H1 (cell line): ENCODE measurements around the gene NSDHL.

ENCODE experiments used
- CTCF ChIP-seq, 3 experiments: IDR thresholded peaks; 1 replicate in 2 of 3; 2 replicates in 1 of 3; pipeline versions ENCODE4 v1.5.1 to v1.6.1; 2011; ENCODE audit warnings: low read length in 3 of 3, mild to moderate bottlenecking in 3 of 3, inconsistent platforms in 2 of 3, low read depth in 1 of 3, moderate library complexity in 1 of 3; ENCODE audit not compliant: insufficient read depth in 1 of 3; ENCODE audit errors: control extremely low read depth in 1 of 3
- EGR1 ChIP-seq: IDR thresholded peaks from 2 replicates; pipeline ENCODE4 v1.6.1; 2011; ENCODE audit warnings: low read depth, low read length, borderline replicate concordance
- EZH2 ChIP-seq: fragments of 200-600 bp; sonication (generic); IDR thresholded peaks from 2 replicates; pipeline ENCODE4 v1.7.1; 2012; ENCODE audit warnings: low read depth, mild to moderate bottlenecking, moderate library complexity, low read length, inconsistent platforms; ENCODE audit not compliant: severe bottlenecking
- FOSL1 ChIP-seq: IDR thresholded peaks from 2 replicates; pipeline ENCODE4 v1.6.1; 2011; ENCODE audit warnings: mild to moderate bottlenecking, low read depth, low read length, moderate library complexity; ENCODE audit not compliant: insufficient read depth
- HDAC2 ChIP-seq, 2 experiments: fragments of 300-600 bp in 1 of 2; sonication (generic) in 1 of 2; IDR thresholded peaks; 2 replicates each; pipeline ENCODE4 v1.6.1; 2011 to 2012; ENCODE audit warnings: low read depth in 2 of 2, low read length in 2 of 2, mild to moderate bottlenecking in 2 of 2, moderate library complexity in 2 of 2, borderline replicate concordance in 1 of 2, inconsistent platforms in 1 of 2
- NRF1 ChIP-seq: IDR thresholded peaks from 2 replicates; pipeline ENCODE4 v1.6.1; 2011; ENCODE audit warnings: mild to moderate bottlenecking, low read depth, low read length, improper control_type of control experiment
- POLR2A ChIP-seq, 2 experiments: IDR thresholded peaks; 1 replicate in 1 of 2; 2 replicates in 1 of 2; pipeline ENCODE4 v1.6.1; 2011; ENCODE audit warnings: low read depth in 2 of 2, low read length in 2 of 2, mild to moderate bottlenecking in 2 of 2; ENCODE audit errors: control extremely low read depth in 1 of 2

- no peak for TF ChIP-seq EGR1
- no peak for TF ChIP-seq CTCF (IDR thresholded peaks at IDR 0.05; ENCODE audit: control extremely low read depth in 1 of 3, insufficient read depth in 1 of 3, low read depth in 1 of 3, low read length in 3 of 3)
- TF ChIP-seq NRF1, result no peak
- TF ChIP-seq EZH2, result no peak
- TF ChIP-seq HDAC2 (IDR thresholded peaks at IDR 0.05; ENCODE audit: borderline replicate concordance in 1 of 2, low read depth in 2 of 2, low read length in 2 of 2), result no peak
- TF ChIP-seq FOSL1, result no peak
- no peak for TF ChIP-seq POLR2A (IDR thresholded peaks at IDR 0.05; ENCODE audit: control extremely low read depth in 1 of 2, low read depth in 2 of 2, low read length in 2 of 2)
These were observed 55.9 kb downstream of the NSDHL start for GRCh38 chrX:152886716-152887115.
